Measurements from ENCODE around the gene HLA-DPA1.

The HLA-DPA1 gene

DNA sequence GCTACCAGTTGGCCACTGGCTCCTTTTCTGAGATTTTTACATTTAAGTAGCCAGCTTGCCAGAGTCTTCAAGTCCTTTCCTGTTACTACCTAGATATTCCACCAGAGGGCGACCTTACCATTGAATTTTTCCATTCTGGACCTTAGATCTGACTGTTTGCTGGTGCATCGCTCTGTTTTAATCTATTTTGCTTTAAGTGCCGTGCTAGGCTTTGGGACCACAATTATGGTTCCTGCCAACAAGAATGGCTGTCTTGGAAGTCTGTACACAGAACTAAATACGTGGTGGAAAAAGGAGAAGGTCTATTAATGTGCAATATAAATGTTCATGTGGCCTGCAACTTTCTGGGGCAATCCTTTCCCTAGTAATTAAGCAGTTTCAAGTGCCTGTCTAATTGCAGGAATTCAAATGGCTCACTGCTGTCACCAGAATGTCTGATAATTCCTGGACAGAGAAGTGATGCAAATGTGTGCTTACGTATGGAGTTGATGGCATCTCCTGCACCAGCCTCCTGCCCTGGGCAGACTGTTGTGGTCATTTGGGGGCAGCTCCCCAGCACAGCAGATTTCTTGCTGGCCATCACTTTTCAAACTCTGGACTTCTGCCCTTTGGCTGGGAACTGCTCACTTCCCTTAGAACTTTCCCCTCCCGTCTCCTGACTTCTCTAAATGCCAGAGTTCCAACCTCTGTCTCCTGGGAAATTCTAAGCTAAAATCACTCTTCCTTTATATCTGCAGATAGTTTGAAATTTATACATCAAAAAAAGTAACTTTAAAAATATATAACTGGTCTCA is 58.4 kb downstream of the HLA-DPA1 start:
- TF ChIP-seq, protein P1, sequence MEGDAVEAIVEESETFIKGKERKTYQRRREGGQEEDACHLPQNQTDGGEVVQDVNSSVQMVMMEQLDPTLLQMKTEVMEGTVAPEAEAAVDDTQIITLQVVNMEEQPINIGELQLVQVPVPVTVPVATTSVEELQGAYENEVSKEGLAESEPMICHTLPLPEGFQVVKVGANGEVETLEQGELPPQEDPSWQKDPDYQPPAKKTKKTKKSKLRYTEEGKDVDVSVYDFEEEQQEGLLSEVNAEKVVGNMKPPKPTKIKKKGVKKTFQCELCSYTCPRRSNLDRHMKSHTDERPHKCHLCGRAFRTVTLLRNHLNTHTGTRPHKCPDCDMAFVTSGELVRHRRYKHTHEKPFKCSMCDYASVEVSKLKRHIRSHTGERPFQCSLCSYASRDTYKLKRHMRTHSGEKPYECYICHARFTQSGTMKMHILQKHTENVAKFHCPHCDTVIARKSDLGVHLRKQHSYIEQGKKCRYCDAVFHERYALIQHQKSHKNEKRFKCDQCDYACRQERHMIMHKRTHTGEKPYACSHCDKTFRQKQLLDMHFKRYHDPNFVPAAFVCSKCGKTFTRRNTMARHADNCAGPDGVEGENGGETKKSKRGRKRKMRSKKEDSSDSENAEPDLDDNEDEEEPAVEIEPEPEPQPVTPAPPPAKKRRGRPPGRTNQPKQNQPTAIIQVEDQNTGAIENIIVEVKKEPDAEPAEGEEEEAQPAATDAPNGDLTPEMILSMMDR (IDR thresholded peaks at IDR 0.05; ENCODE audit: low read depth, low read length), result peak; percentile 70
- DNase-seq (ENCODE audit: low read depth in 2 of 2), result peak; percentile 91 to 92

More for the DNA sequence above, 58.4 kb downstream of the HLA-DPA1 start:
- H3K4me3 ChIP-seq (replicated peaks in 1 of 2; ENCODE audit: low read depth in 2 of 2, low read length in 2 of 2), result no peak overlapping the region
